Embryonic facial prominence (tissue), 1 donor: ENCODE results near the gene GOLT1B.

ENCODE experiments used
- DNase-seq: peaks from one replicate; pipeline ENCODE4 v3.0.0-alpha.2; 2016; ENCODE audit errors: extremely low spot score

GOLT1B gene

GRCh38 chr12:21566223-21566906 lies 64.8 kb downstream of the GOLT1B start:
- no peak for DNase-seq

- no peak for DNase-seq
Measured at GRCh38 chr12:21566907-21567394, 65.4 kb downstream of the GOLT1B start.
